A549 (cell line): ENCODE results near the gene HDAC10. TPM values are rescaled to one million over a fixed set of nuclear protein-coding genes. Genes with fewer than 3 reads are reported as not detected.

Experiments
- ATAC-seq, 2 experiments: fragments of 200-7000 bp in 1 of 2; fragments of >200 bp in 1 of 2; cut with Nextera tagmentation in 1 of 2; cut with Tn5 transposase in 1 of 2; 3 replicates each; pipeline versions ENCODE4 v1.8.0 to v1.9.1; 2018 to 2020; ENCODE audit warnings: mild to moderate bottlenecking in 1 of 2, moderate library complexity in 1 of 2
- CTCF ChIA-PET: fragments of 300-600 bp; sonication (Branson Sonifier 250); formaldehyde crosslinking; extraction: SDS; loops from one replicate; lab custom pipeline; 2021; ENCODE audit warnings: antibody characterized with exemption, inconsistent platforms; lab: Yijun Ruan, JAX
- POLR2A ChIA-PET: fragments of 350-600 bp; formaldehyde crosslinking; extraction: SDS; loops from one replicate; lab custom pipeline; 2021; ENCODE audit warnings: antibody characterized with exemption, inconsistent platforms; lab: Yijun Ruan, JAX
- DNase-seq, 2 experiments: peaks; one replicate each; pipeline versions ENCODE4 v3.0.0 to v3.0.0-alpha.2; 2011 to 2016; ENCODE audit warnings: low read depth in 1 of 2, low spot score in 1 of 2
- FAIRE-seq: peaks from 2 replicates; lab custom pipeline; 2011; peaks lifted over from hg19 to GRCh38; lab: Jason Lieb, UNC
- H3K27ac ChIP-seq, 2 experiments: fragments of >200 bp; sonication (Bioruptor Twin); formaldehyde crosslinking; 3 replicates each; pipeline ENCODE4 v1.5.1; 2016 to 2017
- H3K4me1 ChIP-seq: fragments of >200 bp; sonication (Bioruptor Twin); formaldehyde crosslinking; 3 replicates; pipeline ENCODE4 v1.6.1; 2016
- H3K4me2 ChIP-seq: fragments of >200 bp; sonication (Bioruptor Twin); formaldehyde crosslinking; 3 replicates; pipeline ENCODE4 v1.6.1; 2016
- H3K4me3 ChIP-seq: fragments of >200 bp; sonication (Bioruptor Twin); formaldehyde crosslinking; 3 replicates; pipeline ENCODE4 v1.5.1; 2016
- H3K9me3 ChIP-seq: fragments of >200 bp; sonication (Bioruptor Twin); formaldehyde crosslinking; 3 replicates; pipeline ENCODE4 v1.6.1; 2016
- BCL3 ChIP-seq: fragments of >200 bp; sonication (Bioruptor Twin); formaldehyde crosslinking; IDR thresholded peaks from 3 replicates; pipeline ENCODE4 v1.6.1; 2016
- CBX2 ChIP-seq: fragments of 200-600 bp; sonication (generic); IDR thresholded peaks from 2 replicates; pipeline ENCODE4 v1.6.1; 2016; ENCODE audit warnings: low read depth, mild to moderate bottlenecking, borderline replicate concordance
- CHD2 ChIP-seq: fragments of 150-350 bp; IDR thresholded peaks from 2 replicates; pipeline ENCODE4 v1.6.1; 2014; ENCODE audit warnings: low read length; ENCODE audit not compliant: partially characterized antibody
- EHF ChIP-seq: fragments of 250-450 bp; sonication (Bioruptor Pico); IDR thresholded peaks from 2 replicates; pipeline ENCODE4 v1.5.0; 2020; ENCODE audit warnings: mild to moderate bottlenecking
- EHMT2 ChIP-seq: fragments of 200-600 bp; sonication (generic); IDR thresholded peaks from 2 replicates; pipeline ENCODE4 v1.6.1; 2016; ENCODE audit warnings: antibody characterized with exemption, low read depth, mild to moderate bottlenecking, moderate library complexity
- EP300 ChIP-seq, 2 experiments: fragments of >200 bp; sonication (Bioruptor Twin); formaldehyde crosslinking; IDR thresholded peaks; 2 replicates in 1 of 2; 3 replicates in 1 of 2; pipeline ENCODE4 v1.6.1; 2016 to 2017
- FOSB ChIP-seq: fragments of 250-450 bp; sonication (Bioruptor Pico); IDR thresholded peaks from 2 replicates; pipeline ENCODE4 v1.5.0; 2020; ENCODE audit warnings: mild to moderate bottlenecking, moderate library complexity
- GATA3 ChIP-seq: IDR thresholded peaks from 2 replicates; pipeline ENCODE4 v1.6.1; 2012; ENCODE audit warnings: borderline replicate concordance
- HES2 ChIP-seq: fragments of >200 bp; sonication (Bioruptor Twin); formaldehyde crosslinking; IDR thresholded peaks from 2 replicates; pipeline ENCODE4 v1.6.1; 2016
- HOXA7 ChIP-seq: fragments of 250-450 bp; sonication (Bioruptor Pico); IDR thresholded peaks from 2 replicates; pipeline ENCODE4 v1.5.0; 2020; ENCODE audit warnings: mild to moderate bottlenecking, moderate library complexity
- HOXB13 ChIP-seq: fragments of 250-450 bp; sonication (Bioruptor Pico); IDR thresholded peaks from 2 replicates; pipeline ENCODE4 v1.5.0; 2020; ENCODE audit warnings: low read depth, mild to moderate bottlenecking, moderate library complexity
- HOXB5 ChIP-seq: fragments of 250-450 bp; sonication (Bioruptor Pico); IDR thresholded peaks from 2 replicates; pipeline ENCODE4 v1.5.0; 2020; ENCODE audit warnings: mild to moderate bottlenecking, moderate library complexity
- MYC ChIP-seq: IDR thresholded peaks from 2 replicates; pipeline ENCODE4 v1.6.1; 2012; ENCODE audit warnings: mild to moderate bottlenecking, inconsistent platforms, low read length, improper control_type of control experiment, borderline replicate concordance
- PHF8 ChIP-seq: fragments of 200-600 bp; sonication (generic); IDR thresholded peaks from 2 replicates; pipeline ENCODE4 v1.6.1; 2016; ENCODE audit warnings: low read depth, mild to moderate bottlenecking, antibody characterized with exemption, moderate library complexity, borderline replicate concordance
- RARB ChIP-seq: fragments of 250-450 bp; sonication (Bioruptor Pico); IDR thresholded peaks from 2 replicates; pipeline ENCODE4 v1.8.0; 2021; ENCODE audit warnings: mild to moderate bottlenecking, moderate library complexity
- REST ChIP-seq: fragments of 200-600 bp; sonication (generic); IDR thresholded peaks from 2 replicates; pipeline ENCODE4 v1.6.1; 2016; ENCODE audit warnings: antibody characterized with exemption, mild to moderate bottlenecking, moderate library complexity
- RNF2 ChIP-seq: fragments of 200-600 bp; sonication (generic); IDR thresholded peaks from 2 replicates; pipeline ENCODE4 v1.6.1; 2016; ENCODE audit warnings: low read depth, mild to moderate bottlenecking, antibody characterized with exemption, moderate library complexity, borderline replicate concordance
- TP53 ChIP-seq: fragments of 250-450 bp; sonication (Bioruptor Pico); IDR thresholded peaks from 2 replicates; pipeline ENCODE4 v1.5.0; 2021; ENCODE audit warnings: mild to moderate bottlenecking, moderate library complexity
- WGBS: methylation state at CpG from one replicate; pipeline ENCODE4 v1.1.6; 2017; ENCODE audit errors: missing lambda C conversion rate; 5-methylcytosine and 5-hydroxymethylcytosine counted together
- polyA plus RNA-seq, 4 experiments: library from polyadenylated mRNA; depleted of rRNA in 3 of 4; stranded (reverse); fragments of >200 nt; fragmentation: RNase III in 1 of 4; extraction: RNeasy Plus Mini Kit Qiagen cat#74134 plus additional on column Dnase treatment in 1 of 4; gene quantifications; 2 replicates in 3 of 4; 3 replicates in 1 of 4; pipeline ENCODE4 v1.2.3, GENCODE V29; 2011 to 2017
- TF ChIP-seq, protein P1 (sequence below): fragments of 150-350 bp; IDR thresholded peaks from 2 replicates; pipeline ENCODE4 v1.6.1; 2014; ENCODE audit warnings: low read depth, mild to moderate bottlenecking, low read length
- TF ChIP-seq, protein P2 (sequence below): fragments of 250-450 bp; sonication (Bioruptor Pico); IDR thresholded peaks from 2 replicates; pipeline ENCODE4 v1.5.0; 2021; ENCODE audit warnings: mild to moderate bottlenecking, moderate library complexity, borderline replicate concordance

The HDAC10 gene
- polyA plus RNA-seq, 2 of the 4 experiments (the other 2 are of a cell fraction): 2.4 to 12.0 TPM

DNA sequence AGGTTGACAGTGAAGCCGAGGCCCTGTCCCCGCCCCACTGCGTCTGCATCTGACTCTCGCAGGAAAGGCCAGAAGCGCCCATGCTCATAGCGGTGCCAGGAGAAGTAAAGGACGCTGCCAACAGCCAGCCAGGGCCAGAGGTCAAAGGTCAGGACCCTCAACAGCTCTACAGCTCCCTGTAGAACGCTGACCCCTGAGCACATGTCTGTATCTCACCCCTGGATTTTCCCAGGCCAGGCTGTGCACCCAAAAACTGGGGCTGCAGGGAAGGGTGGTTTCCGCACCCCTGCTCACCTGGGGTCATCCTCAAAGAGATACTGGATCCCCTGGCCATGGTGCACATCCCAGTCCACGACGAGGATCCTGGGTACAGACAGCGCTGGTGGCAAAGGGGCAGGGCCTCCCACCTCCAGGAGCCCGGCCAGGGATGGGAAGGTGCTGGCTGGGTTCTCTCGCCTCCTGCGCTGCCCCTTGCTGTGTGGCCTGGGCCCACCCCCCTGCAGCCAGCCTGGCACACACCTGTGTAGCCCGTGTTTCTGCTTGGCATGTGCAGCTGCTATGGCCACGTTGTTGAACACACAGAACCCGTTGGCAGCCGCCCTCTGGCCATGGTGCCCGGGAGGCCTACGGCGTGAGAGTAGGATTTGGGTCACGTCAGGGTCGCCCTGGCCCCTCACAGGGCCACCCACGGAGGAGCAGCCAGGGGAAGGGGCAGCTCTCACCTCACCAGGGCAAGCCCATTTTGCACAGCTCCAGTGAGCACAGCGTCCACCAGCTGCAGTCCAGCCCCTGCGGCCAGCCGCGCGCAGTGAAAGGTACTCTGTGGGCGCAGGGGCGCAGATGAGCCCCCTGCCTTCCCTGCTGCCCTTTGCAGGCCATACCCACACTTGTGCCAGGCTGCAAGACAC is 1.5 kb downstream of the HDAC10 start:
- TF ChIP-seq CBX2: no peak
- TF ChIP-seq TP53 (CRISPR knock-in tag): no peak
- TF ChIP-seq BCL3: no peak
- TF ChIP-seq, protein P1, sequence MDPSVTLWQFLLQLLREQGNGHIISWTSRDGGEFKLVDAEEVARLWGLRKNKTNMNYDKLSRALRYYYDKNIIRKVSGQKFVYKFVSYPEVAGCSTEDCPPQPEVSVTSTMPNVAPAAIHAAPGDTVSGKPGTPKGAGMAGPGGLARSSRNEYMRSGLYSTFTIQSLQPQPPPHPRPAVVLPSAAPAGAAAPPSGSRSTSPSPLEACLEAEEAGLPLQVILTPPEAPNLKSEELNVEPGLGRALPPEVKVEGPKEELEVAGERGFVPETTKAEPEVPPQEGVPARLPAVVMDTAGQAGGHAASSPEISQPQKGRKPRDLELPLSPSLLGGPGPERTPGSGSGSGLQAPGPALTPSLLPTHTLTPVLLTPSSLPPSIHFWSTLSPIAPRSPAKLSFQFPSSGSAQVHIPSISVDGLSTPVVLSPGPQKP: no peak
- no peak for TF ChIP-seq GATA3
- TF ChIP-seq REST: no peak
- TF ChIP-seq RNF2: no peak
- TF ChIP-seq FOSB (CRISPR knock-in tag): no peak
- no peak for TF ChIP-seq HES2
- TF ChIP-seq PHF8: no peak
- TF ChIP-seq EP300 (IDR thresholded peaks at IDR 0.05): no peak
- TF ChIP-seq EHF: no peak
- TF ChIP-seq HOXB5 (CRISPR knock-in tag): no peak
- no peak for TF ChIP-seq CHD2
- no peak for TF ChIP-seq RARB (CRISPR knock-in tag)
- TF ChIP-seq MYC: no peak
- no peak for TF ChIP-seq EHMT2
- no peak for TF ChIP-seq HOXA7 (CRISPR knock-in tag)
- TF ChIP-seq, protein P2, sequence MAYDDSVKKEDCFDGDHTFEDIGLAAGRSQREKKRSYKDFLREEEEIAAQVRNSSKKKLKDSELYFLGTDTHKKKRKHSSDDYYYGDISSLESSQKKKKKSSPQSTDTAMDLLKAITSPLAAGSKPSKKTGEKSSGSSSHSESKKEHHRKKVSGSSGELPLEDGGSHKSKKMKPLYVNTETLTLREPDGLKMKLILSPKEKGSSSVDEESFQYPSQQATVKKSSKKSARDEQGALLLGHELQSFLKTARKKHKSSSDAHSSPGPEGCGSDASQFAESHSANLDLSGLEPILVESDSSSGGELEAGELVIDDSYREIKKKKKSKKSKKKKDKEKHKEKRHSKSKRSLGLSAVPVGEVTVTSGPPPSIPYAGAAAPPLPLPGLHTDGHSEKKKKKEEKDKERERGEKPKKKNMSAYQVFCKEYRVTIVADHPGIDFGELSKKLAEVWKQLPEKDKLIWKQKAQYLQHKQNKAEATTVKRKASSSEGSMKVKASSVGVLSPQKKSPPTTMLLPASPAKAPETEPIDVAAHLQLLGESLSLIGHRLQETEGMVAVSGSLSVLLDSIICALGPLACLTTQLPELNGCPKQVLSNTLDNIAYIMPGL (CRISPR knock-in tag): no peak
- no peak for TF ChIP-seq HOXB13 (CRISPR knock-in tag)
- DNase-seq: no peak
- FAIRE-seq: no peak
- WGBS: 88% methylated on average over 14 of the region's 32 CpGs
- Histone ChIP-seq H3K4me2 (peak overlapping the region; percentile 77; the same call in 1 of the 3 replicates), H3K9me3 (no peaks in the 10 kb centered on the region), H3K4me3 (no peak overlapping the region), H3K4me1 (peaks cover 19% of the 10 kb centered on the region; the same call in 2 of the 3 replicates), H3K27ac (peak overlapping the region in 1 of 2 experiments; percentile 93; a peak in 1 of 6 replicates)
- POLR2A ChIA-PET: interaction anchor here (0.5 kb wide), 1 partner anchor 51 kb away, joined by 4 read pairs; no protein-coding TSS in a partner anchor
- no peak for ATAC-seq
- CTCF ChIA-PET: interaction anchor here (1.0 to 5.6 kb wide), 5 partner anchors 8 to 92 kb away, joined by 3 to 74 read pairs (median 6); partner anchors contain the start of gene DENND6B
